ENCODE measurements around the gene GRAMD2B. TPM values are rescaled to one million over a fixed set of nuclear protein-coding genes. Genes with fewer than 3 reads are reported as not detected.

Gene GRAMD2B
- total and polyA plus RNA-seq, 4 donors: 8.5 to 19.4 (median 14.9) TPM

DNA sequence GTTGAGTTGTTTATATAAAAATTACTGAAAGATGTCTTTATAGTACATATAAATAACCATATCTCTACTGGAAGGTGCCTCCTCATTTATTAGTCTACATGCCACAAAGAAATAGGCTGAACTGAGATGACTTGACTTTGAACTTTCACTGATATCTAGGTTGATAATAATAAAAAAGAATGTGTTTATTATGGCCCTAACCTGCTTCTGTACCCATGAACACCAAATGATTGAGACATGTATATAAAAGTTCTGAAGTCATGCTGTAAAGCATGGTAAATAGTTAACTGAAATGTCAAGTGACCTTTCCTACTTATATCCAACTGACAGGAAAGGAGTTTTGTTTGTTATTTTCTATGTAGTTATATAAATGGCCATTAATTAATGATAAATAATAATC lies 33.2 kb upstream of the GRAMD2B start:
- no peaks in the 10 kb centered on the region for H3K4me1 ChIP-seq (ENCODE audit: control insufficient read depth in 5 of 5, insufficient read depth in 5 of 5, low read length in 5 of 5)
- TF ChIP-seq CTCF (IDR thresholded peaks at IDR 0.05; ENCODE audit: control extremely low read depth, extremely low read depth): no peak
- no peak for ATAC-seq (ENCODE audit: insufficient read depth, low FRiP score)

GRCh38 chr5:126391386-126391785 lies 31.8 kb upstream of the GRAMD2B start:
- Histone ChIP-seq H3K4me3 (no peak overlapping the region), H3K9me3 (ENCODE audit: control insufficient read depth in 4 of 4, insufficient read depth in 3 of 4, low read length in 3 of 4) (no peaks in the 10 kb centered on the region), H3K9ac (ENCODE audit: insufficient read depth in 1 of 2, low read length in 2 of 2) (no peak overlapping the region), H3K36me3 (ENCODE audit: control insufficient read depth in 4 of 4, insufficient read depth in 4 of 4, low read length in 4 of 4) (no peaks in the 10 kb centered on the region), H3K4me1 (ENCODE audit: control insufficient read depth in 5 of 5, insufficient read depth in 5 of 5, low read length in 5 of 5) (no peaks in the 10 kb centered on the region), H3K27me3 (ENCODE audit: control insufficient read depth in 3 of 3, insufficient read depth in 3 of 3, low read length in 2 of 3) (no peaks in the 10 kb centered on the region), H3K27ac (ENCODE audit: low read depth in 1 of 2, low read length in 1 of 2) (no peak overlapping the region)
- TF ChIP-seq CTCF (IDR thresholded peaks at IDR 0.05; ENCODE audit: control extremely low read depth, extremely low read depth): no peak
- WGBS, 2 donors: 93 to 100% methylated on average over 1 of the region's 1 CpG
- ATAC-seq (ENCODE audit: insufficient read depth, low FRiP score) (no peak), DNase-seq (no peak)

More for the DNA sequence above, 33.2 kb upstream of the GRAMD2B start:
- Histone ChIP-seq H3K4me3 (no peak overlapping the region), H3K36me3 (ENCODE audit: control insufficient read depth in 4 of 4, insufficient read depth in 4 of 4, low read length in 4 of 4) (no peaks in the 10 kb centered on the region), H3K27me3 (ENCODE audit: control insufficient read depth in 3 of 3, insufficient read depth in 3 of 3, low read length in 2 of 3) (no peaks in the 10 kb centered on the region), H3K27ac (ENCODE audit: low read depth in 1 of 2, low read length in 1 of 2) (no peak overlapping the region), H3K9ac (ENCODE audit: insufficient read depth in 1 of 2, low read length in 2 of 2) (no peak overlapping the region), H3K9me3 (ENCODE audit: control insufficient read depth in 4 of 4, insufficient read depth in 3 of 4, low read length in 3 of 4) (no peaks in the 10 kb centered on the region)
- DNase-seq: no peak

GRCh38 chr5:126394211-126394788 lies 28.9 kb upstream of the GRAMD2B start:
- no peak for TF ChIP-seq CTCF (IDR thresholded peaks at IDR 0.05; ENCODE audit: control extremely low read depth, extremely low read depth)
- Histone ChIP-seq H3K27me3 (ENCODE audit: control insufficient read depth in 3 of 3, insufficient read depth in 3 of 3, low read length in 2 of 3) (no peaks in the 10 kb centered on the region), H3K4me3 (no peak overlapping the region), H3K9me3 (ENCODE audit: control insufficient read depth in 4 of 4, insufficient read depth in 3 of 4, low read length in 3 of 4) (peaks cover 0 to 2% (median 0%) of the 10 kb centered on the region in 4 donors), H3K9ac (ENCODE audit: insufficient read depth in 1 of 2, low read length in 2 of 2) (no peak overlapping the region), H3K4me1 (ENCODE audit: control insufficient read depth in 5 of 5, insufficient read depth in 5 of 5, low read length in 5 of 5) (no peaks in the 10 kb centered on the region), H3K36me3 (ENCODE audit: control insufficient read depth in 4 of 4, insufficient read depth in 4 of 4, low read length in 4 of 4) (no peaks in the 10 kb centered on the region), H3K27ac (ENCODE audit: low read depth in 1 of 2, low read length in 1 of 2) (no peak overlapping the region)
- DNase-seq: no peak
- no peak for ATAC-seq (ENCODE audit: insufficient read depth, low FRiP score)
- WGBS, 2 donors: 79 to 87% methylated on average over 7 of the region's 7 CpGs

DNA sequence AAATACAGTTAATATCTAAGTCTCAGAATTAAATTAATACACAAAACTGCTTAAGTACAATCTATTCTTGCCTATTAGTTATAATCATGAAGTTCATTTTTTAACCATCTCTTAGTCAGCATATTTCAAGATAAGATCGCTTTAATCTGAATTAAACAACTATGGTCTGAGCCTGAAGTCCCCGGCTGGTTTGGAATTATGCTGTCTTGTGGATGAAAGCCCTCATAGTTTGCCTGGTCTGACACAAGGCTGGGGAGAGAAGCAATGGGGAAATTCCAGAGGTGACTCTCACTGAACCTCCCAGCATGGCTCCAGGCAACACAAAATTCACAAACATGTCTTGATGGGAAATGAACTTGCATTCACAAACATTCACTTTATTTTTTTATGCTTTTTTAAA lies 28.0 kb upstream of the GRAMD2B start:
- peaks cover 0 to 2% (median 0%) of the 10 kb centered on the region in 4 donors for H3K9me3 ChIP-seq (ENCODE audit: control insufficient read depth in 4 of 4, insufficient read depth in 3 of 4, low read length in 3 of 4)
- H3K9ac ChIP-seq (ENCODE audit: insufficient read depth in 1 of 2, low read length in 2 of 2): no peak overlapping the region
- TF ChIP-seq CTCF (IDR thresholded peaks at IDR 0.05; ENCODE audit: control extremely low read depth, extremely low read depth): no peak
- no peaks in the 10 kb centered on the region for H3K4me1 ChIP-seq (ENCODE audit: control insufficient read depth in 5 of 5, insufficient read depth in 5 of 5, low read length in 5 of 5)
- no peak overlapping the region for H3K4me3 ChIP-seq
- H3K27ac ChIP-seq (ENCODE audit: low read depth in 1 of 2, low read length in 1 of 2): no peak overlapping the region
- no peak for DNase-seq
- no peak for ATAC-seq (ENCODE audit: insufficient read depth, low FRiP score)
- no peaks in the 10 kb centered on the region for H3K27me3 ChIP-seq (ENCODE audit: control insufficient read depth in 3 of 3, insufficient read depth in 3 of 3, low read length in 2 of 3)
- WGBS, 2 donors: 70 to 81% methylated on average over 2 of the region's 2 CpGs
- H3K36me3 ChIP-seq (ENCODE audit: control insufficient read depth in 4 of 4, insufficient read depth in 4 of 4, low read length in 4 of 4): no peaks in the 10 kb centered on the region
